Neural cell (in vitro differentiated cells): Measurements from ENCODE around the gene BCL2L14.

Experiments used
- EP300 ChIP-seq: fragments of 450-650 bp; conservative IDR thresholded peaks from 2 replicates; pipeline ENCODE4 v1.6.1; 2014; ENCODE audit warnings: antibody characterized with exemption, mild to moderate bottlenecking, moderate library complexity; ENCODE audit not compliant: poor library complexity, severe bottlenecking
- EZH2 ChIP-seq: fragments of 200-600, 300-800 bp; shearing (Covaris generic), sonication (generic); IDR thresholded peaks from 2 replicates; pipeline ENCODE4 v1.6.1; 2014; ENCODE audit warnings: antibody characterized with exemption, low read length, borderline replicate concordance, mild to moderate bottlenecking; ENCODE audit not compliant: insufficient read depth, poor library complexity, severe bottlenecking
- POLR2AphosphoS5 ChIP-seq: IDR thresholded peaks from 2 replicates; pipeline ENCODE4 v1.6.1; 2012
- SMC3 ChIP-seq: fragments of 450-650 bp; conservative IDR thresholded peaks from 2 replicates; pipeline ENCODE4 v1.6.1; 2014; ENCODE audit warnings: antibody characterized with exemption, mild to moderate bottlenecking, moderate library complexity; ENCODE audit not compliant: poor library complexity
- TF ChIP-seq, protein P1 (sequence below): fragments of 450-650 bp; IDR thresholded peaks from 2 replicates; pipeline ENCODE4 v1.5.1; 2014; ENCODE audit warnings: antibody characterized with exemption, mild to moderate bottlenecking, moderate library complexity; ENCODE audit not compliant: poor library complexity, severe bottlenecking

DNA sequence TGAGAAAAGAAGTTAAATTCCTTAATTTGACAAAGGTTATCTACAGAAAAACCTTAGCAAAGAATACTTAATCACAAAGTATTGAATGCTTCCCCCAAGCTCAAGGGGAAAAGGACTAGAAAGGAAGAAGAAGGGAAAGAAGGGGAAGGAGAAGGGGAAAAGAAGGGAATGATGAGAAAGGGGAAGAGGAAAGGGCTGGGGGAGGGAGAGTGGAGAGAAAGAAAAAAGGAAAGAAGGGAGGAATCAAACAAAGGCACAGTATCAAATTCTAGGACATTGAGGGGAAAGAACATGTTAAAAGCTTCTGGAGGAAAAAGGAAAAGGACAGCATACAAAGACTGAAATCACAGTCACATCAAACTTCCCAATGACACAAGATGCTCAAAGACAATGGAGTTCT is 70.3 kb downstream of the BCL2L14 start:
- TF ChIP-seq EP300 (no peak), POLR2AphosphoS5 (no peak), SMC3 (no peak), EZH2 (no peak)
- TF ChIP-seq, protein P1, sequence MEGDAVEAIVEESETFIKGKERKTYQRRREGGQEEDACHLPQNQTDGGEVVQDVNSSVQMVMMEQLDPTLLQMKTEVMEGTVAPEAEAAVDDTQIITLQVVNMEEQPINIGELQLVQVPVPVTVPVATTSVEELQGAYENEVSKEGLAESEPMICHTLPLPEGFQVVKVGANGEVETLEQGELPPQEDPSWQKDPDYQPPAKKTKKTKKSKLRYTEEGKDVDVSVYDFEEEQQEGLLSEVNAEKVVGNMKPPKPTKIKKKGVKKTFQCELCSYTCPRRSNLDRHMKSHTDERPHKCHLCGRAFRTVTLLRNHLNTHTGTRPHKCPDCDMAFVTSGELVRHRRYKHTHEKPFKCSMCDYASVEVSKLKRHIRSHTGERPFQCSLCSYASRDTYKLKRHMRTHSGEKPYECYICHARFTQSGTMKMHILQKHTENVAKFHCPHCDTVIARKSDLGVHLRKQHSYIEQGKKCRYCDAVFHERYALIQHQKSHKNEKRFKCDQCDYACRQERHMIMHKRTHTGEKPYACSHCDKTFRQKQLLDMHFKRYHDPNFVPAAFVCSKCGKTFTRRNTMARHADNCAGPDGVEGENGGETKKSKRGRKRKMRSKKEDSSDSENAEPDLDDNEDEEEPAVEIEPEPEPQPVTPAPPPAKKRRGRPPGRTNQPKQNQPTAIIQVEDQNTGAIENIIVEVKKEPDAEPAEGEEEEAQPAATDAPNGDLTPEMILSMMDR, result no peak
